ENCODE results near the gene ZKSCAN5.

The ZKSCAN5 gene

GRCh38 chr7:99493823-99494222, 10.6 kb upstream of the ZKSCAN5 start:
- peaks cover 15% of the 10 kb centered on the region for H3K4me1 ChIP-seq (ENCODE audit: insufficient read depth, low read length, severe bottlenecking)
- no peaks in the 10 kb centered on the region for H3K9me2 ChIP-seq (ENCODE audit: low read depth, low read length)
- peaks cover 12% of the 10 kb centered on the region for H3K9me3 ChIP-seq (ENCODE audit: low read length)
- no peak for TF ChIP-seq CTCF (IDR thresholded peaks at IDR 0.05; ENCODE audit: low read length)
- no peak for TF ChIP-seq EZH2 (IDR thresholded peaks at IDR 0.05; ENCODE audit: borderline replicate concordance, low read length)
- no peak overlapping the region for H3K4me3 ChIP-seq (ENCODE audit: low read depth, low read length, poor library complexity, severe bottlenecking)
- H3K9ac ChIP-seq (ENCODE audit: low read length) = no peak overlapping the region
- H3F3A ChIP-seq (ENCODE audit: insufficient read depth, low read length) = no peaks in the 10 kb centered on the region
- H3K27ac ChIP-seq (ENCODE audit: low read depth, low read length, poor library complexity, severe bottlenecking) = no peak overlapping the region
- no peaks in the 10 kb centered on the region for H3K27me3 ChIP-seq (ENCODE audit: insufficient read depth, low read length)
- H2AFZ ChIP-seq (ENCODE audit: low read length) = no peak overlapping the region
- H3K4me2 ChIP-seq (ENCODE audit: low read length) = no peak overlapping the region
- H3K36me3 ChIP-seq (ENCODE audit: insufficient read depth, low read length) = peaks cover 75% of the 10 kb centered on the region
- peaks cover 3% of the 10 kb centered on the region; the same call in 1 of the 2 replicates for H4K20me1 ChIP-seq (ENCODE audit: insufficient read depth, low read length)
- H3K79me2 ChIP-seq (ENCODE audit: insufficient read depth, low read length) = peaks cover 22% of the 10 kb centered on the region

- no peaks in the 10 kb centered on the region for H3K9me2 ChIP-seq (ENCODE audit: low read depth, low read length)
- peaks cover 24% of the 10 kb centered on the region for H3K4me1 ChIP-seq (ENCODE audit: insufficient read depth, low read length, severe bottlenecking)
- no peak overlapping the region for H2AFZ ChIP-seq (ENCODE audit: low read length)
- H3K4me2 ChIP-seq (ENCODE audit: low read length) = peak overlapping the region; percentile 94
- H3K27ac ChIP-seq (ENCODE audit: low read depth, low read length, poor library complexity, severe bottlenecking) = no peak overlapping the region
- H3K27me3 ChIP-seq (ENCODE audit: insufficient read depth, low read length) = no peaks in the 10 kb centered on the region
- TF ChIP-seq CTCF (IDR thresholded peaks at IDR 0.05; ENCODE audit: low read length) (no peak), EZH2 (IDR thresholded peaks at IDR 0.05; ENCODE audit: borderline replicate concordance, low read length) (no peak)
- H3K4me3 ChIP-seq (ENCODE audit: low read depth, low read length, poor library complexity, severe bottlenecking) = peak overlapping the region; percentile 77
- peaks cover 12% of the 10 kb centered on the region for H3K9me3 ChIP-seq (ENCODE audit: low read length)
- H3K9ac ChIP-seq (ENCODE audit: low read length) = peak overlapping the region; percentile 78
- no peaks in the 10 kb centered on the region for H3F3A ChIP-seq (ENCODE audit: insufficient read depth, low read length)
- H3K79me2 ChIP-seq (ENCODE audit: insufficient read depth, low read length) = peaks cover 33% of the 10 kb centered on the region
- H4K20me1 ChIP-seq (ENCODE audit: insufficient read depth, low read length) = peaks cover 3% of the 10 kb centered on the region; the same call in 1 of the 2 replicates
- H3K36me3 ChIP-seq (ENCODE audit: insufficient read depth, low read length) = peaks cover 56% of the 10 kb centered on the region
Measured at GRCh38 chr7:99497766-99498545, 6.5 kb upstream of the ZKSCAN5 start.

GRCh38 chr7:99498546-99498944, 5.9 kb upstream of the ZKSCAN5 start:
- Histone ChIP-seq H2AFZ (ENCODE audit: low read length) (no peak overlapping the region), H3K27me3 (ENCODE audit: insufficient read depth, low read length) (no peaks in the 10 kb centered on the region), H3F3A (ENCODE audit: insufficient read depth, low read length) (no peaks in the 10 kb centered on the region), H4K20me1 (ENCODE audit: insufficient read depth, low read length) (peaks cover 3% of the 10 kb centered on the region; the same call in 1 of the 2 replicates), H3K79me2 (ENCODE audit: insufficient read depth, low read length) (peaks cover 33% of the 10 kb centered on the region), H3K9me2 (ENCODE audit: low read depth, low read length) (no peaks in the 10 kb centered on the region), H3K9me3 (ENCODE audit: low read length) (peaks cover 10% of the 10 kb centered on the region), H3K4me2 (ENCODE audit: low read length) (peak overlapping the region; percentile 94), H3K9ac (ENCODE audit: low read length) (peak overlapping the region; percentile 78), H3K36me3 (ENCODE audit: insufficient read depth, low read length) (peaks cover 50% of the 10 kb centered on the region), H3K4me1 (ENCODE audit: insufficient read depth, low read length, severe bottlenecking) (peaks cover 24% of the 10 kb centered on the region), H3K4me3 (ENCODE audit: low read depth, low read length, poor library complexity, severe bottlenecking) (peak overlapping the region; percentile 77), H3K27ac (ENCODE audit: low read depth, low read length, poor library complexity, severe bottlenecking) (no peak overlapping the region)
- no peak for TF ChIP-seq EZH2 (IDR thresholded peaks at IDR 0.05; ENCODE audit: borderline replicate concordance, low read length)
- TF ChIP-seq CTCF (IDR thresholded peaks at IDR 0.05; ENCODE audit: low read length) = no peak
